ENCODE data around the gene PRC1.

Gene PRC1

DNA sequence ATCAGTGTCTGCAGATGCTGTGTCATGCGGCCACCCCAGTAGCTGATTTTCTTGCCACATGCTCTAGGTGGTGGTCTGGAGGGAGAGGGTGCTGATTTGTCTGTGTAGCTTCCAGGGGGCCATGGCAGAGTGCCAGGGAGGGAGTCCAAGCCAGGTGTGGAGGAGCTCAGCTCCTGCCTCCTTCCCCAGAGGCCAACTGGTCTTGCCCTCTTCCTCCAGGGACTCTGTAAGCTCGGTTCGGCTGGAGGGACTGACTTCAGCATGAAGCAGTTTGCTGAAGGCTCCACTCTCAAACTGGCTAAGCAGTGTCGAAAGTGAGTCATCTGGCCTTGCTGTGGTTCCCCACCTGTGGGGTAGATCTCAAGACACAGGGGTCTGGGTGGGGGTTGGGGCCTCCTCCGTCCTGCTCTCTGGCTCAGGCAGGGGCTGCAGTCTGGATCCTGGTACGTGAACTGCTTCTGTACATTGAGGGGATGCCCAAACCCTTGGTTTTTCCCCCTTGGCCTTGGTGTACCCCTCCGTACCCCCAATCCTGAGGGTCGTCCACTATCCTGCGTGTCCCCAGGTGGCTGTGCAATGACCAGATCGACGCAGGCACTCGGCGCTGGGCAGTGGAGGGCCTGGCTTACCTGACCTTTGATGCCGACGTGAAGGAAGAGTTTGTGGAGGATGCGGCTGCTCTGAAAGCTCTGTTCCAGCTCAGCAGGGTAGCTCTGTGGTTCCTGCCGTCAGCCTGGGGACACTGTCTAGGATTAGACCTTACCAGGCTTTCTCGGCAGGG is 46.6 kb downstream of the PRC1 start:
- Histone ChIP-seq H2AFZ (ENCODE audit: low read depth, low read length, severe bottlenecking) (no peak overlapping the region), H3K9ac (ENCODE audit: low read length) (no peak overlapping the region), H3K79me2 (ENCODE audit: insufficient read depth, low read length) (no peaks in the 10 kb centered on the region), H3F3A (ENCODE audit: insufficient read depth) (no peaks in the 10 kb centered on the region), H3K27me3 (ENCODE audit: low read length) (no peaks in the 10 kb centered on the region), H3K4me2 (ENCODE audit: low read depth, low read length, poor library complexity, severe bottlenecking) (no peak overlapping the region), H4K20me1 (ENCODE audit: low read depth, low read length) (no peaks in the 10 kb centered on the region), H3K27ac (ENCODE audit: low read depth, low read length) (no peak overlapping the region), H3K9me2 (replicated peaks; ENCODE audit: insufficient read depth, low read length) (no peaks in the 10 kb centered on the region), H3K36me3 (ENCODE audit: low read length) (no peaks in the 10 kb centered on the region), H3K9me3 (ENCODE audit: insufficient read depth, low read length) (no peaks in the 10 kb centered on the region), H3K4me3 (ENCODE audit: insufficient read depth, low read length, poor library complexity, severe bottlenecking) (no peak overlapping the region)
- no peak for TF ChIP-seq EZH2phosphoT487 (conservative IDR thresholded peaks at IDR 0.05; ENCODE audit: low read length)
- TF ChIP-seq, protein P1, sequence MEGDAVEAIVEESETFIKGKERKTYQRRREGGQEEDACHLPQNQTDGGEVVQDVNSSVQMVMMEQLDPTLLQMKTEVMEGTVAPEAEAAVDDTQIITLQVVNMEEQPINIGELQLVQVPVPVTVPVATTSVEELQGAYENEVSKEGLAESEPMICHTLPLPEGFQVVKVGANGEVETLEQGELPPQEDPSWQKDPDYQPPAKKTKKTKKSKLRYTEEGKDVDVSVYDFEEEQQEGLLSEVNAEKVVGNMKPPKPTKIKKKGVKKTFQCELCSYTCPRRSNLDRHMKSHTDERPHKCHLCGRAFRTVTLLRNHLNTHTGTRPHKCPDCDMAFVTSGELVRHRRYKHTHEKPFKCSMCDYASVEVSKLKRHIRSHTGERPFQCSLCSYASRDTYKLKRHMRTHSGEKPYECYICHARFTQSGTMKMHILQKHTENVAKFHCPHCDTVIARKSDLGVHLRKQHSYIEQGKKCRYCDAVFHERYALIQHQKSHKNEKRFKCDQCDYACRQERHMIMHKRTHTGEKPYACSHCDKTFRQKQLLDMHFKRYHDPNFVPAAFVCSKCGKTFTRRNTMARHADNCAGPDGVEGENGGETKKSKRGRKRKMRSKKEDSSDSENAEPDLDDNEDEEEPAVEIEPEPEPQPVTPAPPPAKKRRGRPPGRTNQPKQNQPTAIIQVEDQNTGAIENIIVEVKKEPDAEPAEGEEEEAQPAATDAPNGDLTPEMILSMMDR (IDR thresholded peaks at IDR 0.05; ENCODE audit: insufficient read depth, low read length, poor library complexity, severe bottlenecking), result no peak

DNA sequence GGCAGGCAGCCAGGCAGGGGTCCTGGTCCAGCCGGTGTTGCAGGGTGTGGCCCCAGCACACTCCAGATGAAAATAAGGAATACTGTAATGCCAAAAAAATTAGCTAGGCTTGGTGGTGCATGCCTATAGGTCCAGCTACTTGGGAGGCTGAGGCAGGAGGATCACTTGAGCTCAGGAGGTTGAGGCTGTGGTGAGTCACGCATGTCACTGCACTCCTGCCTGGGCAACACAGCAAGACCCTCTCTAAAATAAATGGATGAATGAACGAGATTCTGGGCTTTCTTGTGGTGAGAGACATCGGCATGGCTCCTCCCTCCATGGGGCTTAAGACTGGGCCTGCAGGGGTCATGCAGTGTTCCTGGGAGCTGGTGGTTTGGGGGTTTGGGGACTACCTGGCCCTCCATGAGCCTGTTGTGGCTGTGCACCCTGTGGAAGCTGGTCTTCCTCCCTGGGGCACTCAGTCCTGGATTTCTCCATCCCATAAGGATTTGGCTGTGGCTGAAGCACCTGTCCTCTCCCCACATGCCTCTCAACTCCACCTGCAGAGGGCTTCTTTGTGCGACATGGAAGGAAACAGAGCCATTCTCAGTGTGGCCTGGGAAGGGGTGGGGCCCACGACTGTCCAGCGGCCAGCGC is 47.3 kb downstream of the PRC1 start:
- H3F3A ChIP-seq (ENCODE audit: insufficient read depth), result no peaks in the 10 kb centered on the region
- H3K4me3 ChIP-seq (ENCODE audit: insufficient read depth, low read length, poor library complexity, severe bottlenecking), result no peak overlapping the region
- H3K27ac ChIP-seq (ENCODE audit: low read depth, low read length), result no peak overlapping the region
- no peaks in the 10 kb centered on the region for H3K27me3 ChIP-seq (ENCODE audit: low read length)
- no peaks in the 10 kb centered on the region for H3K79me2 ChIP-seq (ENCODE audit: insufficient read depth, low read length)
- H3K9ac ChIP-seq (ENCODE audit: low read length), result no peak overlapping the region
- no peaks in the 10 kb centered on the region for H4K20me1 ChIP-seq (ENCODE audit: low read depth, low read length)
- no peaks in the 10 kb centered on the region for H3K9me2 ChIP-seq (replicated peaks; ENCODE audit: insufficient read depth, low read length)
- no peak for TF ChIP-seq EZH2phosphoT487 (conservative IDR thresholded peaks at IDR 0.05; ENCODE audit: low read length)
- TF ChIP-seq, protein P1 (IDR thresholded peaks at IDR 0.05; ENCODE audit: insufficient read depth, low read length, poor library complexity, severe bottlenecking), result no peak
- no peaks in the 10 kb centered on the region for H3K36me3 ChIP-seq (ENCODE audit: low read length)
- H2AFZ ChIP-seq (ENCODE audit: low read depth, low read length, severe bottlenecking), result no peak overlapping the region
- no peaks in the 10 kb centered on the region for H3K9me3 ChIP-seq (ENCODE audit: insufficient read depth, low read length)
- no peak overlapping the region for H3K4me2 ChIP-seq (ENCODE audit: low read depth, low read length, poor library complexity, severe bottlenecking)

DNA sequence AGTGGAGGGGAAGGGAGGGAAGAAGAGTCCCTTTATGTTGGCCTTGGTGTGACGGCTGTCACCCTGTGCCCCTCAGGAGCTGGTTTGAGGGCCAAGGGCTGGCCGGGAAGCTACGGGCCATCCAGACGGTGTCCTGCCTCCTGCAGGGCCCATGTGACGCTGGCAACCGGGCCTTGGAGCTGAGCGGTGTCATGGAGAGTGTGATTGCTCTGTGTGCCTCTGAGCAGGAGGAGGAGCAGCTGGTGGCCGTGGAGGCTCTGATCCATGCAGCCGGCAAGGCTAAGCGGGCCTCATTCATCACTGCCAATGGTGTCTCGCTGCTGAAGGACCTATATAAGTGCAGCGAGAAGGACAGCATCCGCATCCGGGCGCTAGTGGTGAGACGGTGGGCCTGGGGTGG is 47.8 kb downstream of the PRC1 start:
- no peaks in the 10 kb centered on the region for H3K27me3 ChIP-seq (ENCODE audit: low read length)
- H3K36me3 ChIP-seq (ENCODE audit: low read length), result no peaks in the 10 kb centered on the region
- no peaks in the 10 kb centered on the region for H3K9me2 ChIP-seq (replicated peaks; ENCODE audit: insufficient read depth, low read length)
- H4K20me1 ChIP-seq (ENCODE audit: low read depth, low read length), result no peaks in the 10 kb centered on the region
- H3K9ac ChIP-seq (ENCODE audit: low read length), result no peak overlapping the region
- no peaks in the 10 kb centered on the region for H3K79me2 ChIP-seq (ENCODE audit: insufficient read depth, low read length)
- H3K27ac ChIP-seq (ENCODE audit: low read depth, low read length), result no peak overlapping the region
- TF ChIP-seq, protein P1 (IDR thresholded peaks at IDR 0.05; ENCODE audit: insufficient read depth, low read length, poor library complexity, severe bottlenecking), result no peak
- TF ChIP-seq EZH2phosphoT487 (conservative IDR thresholded peaks at IDR 0.05; ENCODE audit: low read length), result no peak
- H3K4me3 ChIP-seq (ENCODE audit: insufficient read depth, low read length, poor library complexity, severe bottlenecking), result no peak overlapping the region
- no peaks in the 10 kb centered on the region for H3F3A ChIP-seq (ENCODE audit: insufficient read depth)
- H3K4me2 ChIP-seq (ENCODE audit: low read depth, low read length, poor library complexity, severe bottlenecking), result no peak overlapping the region
- H3K9me3 ChIP-seq (ENCODE audit: insufficient read depth, low read length), result no peaks in the 10 kb centered on the region
- H2AFZ ChIP-seq (ENCODE audit: low read depth, low read length, severe bottlenecking), result no peak overlapping the region

Measured in SU-DHL-6 (cell line).